Measurements from ENCODE around the gene VPS41.

Gene VPS41

GRCh38 chr7:38675494-38676106, 233.4 kb downstream of the VPS41 start:
- no peaks in the 10 kb centered on the region for H3K4me1 ChIP-seq (ENCODE audit: control insufficient read depth, insufficient read depth, low read length, poor library complexity, severe bottlenecking)
- WGBS, 2 experiments (ENCODE audit: insufficient coverage in 2 of 2): 76 to 87% methylated on average over 5 to 6 of the region's 8 CpGs
- H3K4me3 ChIP-seq (ENCODE audit: extremely low read depth, insufficient read depth, low read length, poor library complexity, severe bottlenecking): no peak overlapping the region
- no peaks in the 10 kb centered on the region for H3K9me3 ChIP-seq (ENCODE audit: control insufficient read depth, low read length)
- H3K36me3 ChIP-seq (ENCODE audit: control insufficient read depth, insufficient read depth, low read length): no peaks in the 10 kb centered on the region
- H3K27ac ChIP-seq (ENCODE audit: low read depth, low read length, severe bottlenecking): no peak overlapping the region

DNA sequence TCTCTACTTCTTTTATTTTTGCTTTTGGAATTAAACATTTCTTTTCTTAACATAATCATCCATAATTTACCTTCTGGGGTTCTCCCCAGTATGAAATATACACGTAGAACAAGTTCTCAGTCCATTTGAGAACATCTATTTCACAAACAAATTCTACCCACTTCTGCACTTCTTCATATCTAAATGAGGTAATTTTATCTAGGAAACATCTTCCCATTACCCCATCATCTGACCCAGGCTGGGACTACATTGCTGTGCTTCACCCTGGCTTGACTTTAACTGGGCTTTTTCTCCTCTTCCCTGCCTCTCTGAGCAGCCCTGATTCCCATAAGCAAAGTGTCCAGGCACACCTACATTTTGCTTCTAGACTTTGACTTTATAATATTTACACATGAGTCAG, 234.5 kb downstream of the VPS41 start:
- no peaks in the 10 kb centered on the region for H3K4me1 ChIP-seq (ENCODE audit: control insufficient read depth, insufficient read depth, low read length, poor library complexity, severe bottlenecking)
- no peak overlapping the region for H3K4me3 ChIP-seq (ENCODE audit: extremely low read depth, insufficient read depth, low read length, poor library complexity, severe bottlenecking)
- H3K27ac ChIP-seq (ENCODE audit: low read depth, low read length, severe bottlenecking): no peak overlapping the region
- H3K36me3 ChIP-seq (ENCODE audit: control insufficient read depth, insufficient read depth, low read length): no peaks in the 10 kb centered on the region
- H3K9me3 ChIP-seq (ENCODE audit: control insufficient read depth, low read length): no peaks in the 10 kb centered on the region
- 86 to 100% methylated on average over 1 of the region's 1 CpG for WGBS, 2 experiments (ENCODE audit: insufficient coverage in 2 of 2)

DNA sequence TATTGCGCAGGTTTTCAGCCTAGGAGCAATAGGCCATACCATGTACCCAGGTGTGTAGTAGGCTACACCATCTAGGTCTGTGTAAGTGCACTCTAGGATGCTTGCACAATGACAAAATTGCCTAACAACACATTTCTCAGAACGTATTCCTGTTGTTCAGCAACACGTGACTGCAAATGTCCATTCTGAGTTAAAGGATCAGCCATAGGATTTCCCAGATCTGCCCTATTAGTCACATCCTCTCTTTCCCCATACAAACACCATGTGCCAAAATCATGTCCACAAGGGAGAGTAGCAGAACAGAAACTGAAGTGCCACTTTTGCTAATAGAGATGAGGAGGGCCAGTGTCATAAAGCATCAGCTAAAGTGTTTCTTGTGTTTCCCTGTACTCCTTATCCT, 235.2 kb downstream of the VPS41 start:
- no peaks in the 10 kb centered on the region for H3K9me3 ChIP-seq (ENCODE audit: control insufficient read depth, low read length)
- 86 to 90% methylated on average over 2 of the region's 3 CpGs for WGBS, 2 experiments (ENCODE audit: insufficient coverage in 2 of 2)
- no peak overlapping the region for H3K27ac ChIP-seq (ENCODE audit: low read depth, low read length, severe bottlenecking)
- H3K4me1 ChIP-seq (ENCODE audit: control insufficient read depth, insufficient read depth, low read length, poor library complexity, severe bottlenecking): no peaks in the 10 kb centered on the region
- H3K36me3 ChIP-seq (ENCODE audit: control insufficient read depth, insufficient read depth, low read length): no peaks in the 10 kb centered on the region
- no peak overlapping the region for H3K4me3 ChIP-seq (ENCODE audit: extremely low read depth, insufficient read depth, low read length, poor library complexity, severe bottlenecking)
